Transverse colon (tissue), 4 donors: Measurements from ENCODE around the gene ATP1A2.

Source experiments
- CTCF ChIP-seq, 5 experiments: fragments of 200-600 bp in 3 of 5; fragments of 450-650 bp in 2 of 5; sonication (generic) in 3 of 5; IDR thresholded peaks; 1 replicate in 2 of 5; 2 replicates in 3 of 5; pipeline ENCODE4 v1.5.1; 2016 to 2017; ENCODE audit warnings: antibody characterized with exemption in 5 of 5, inconsistent platforms in 3 of 5, mild to moderate bottlenecking in 2 of 5, moderate library complexity in 1 of 5
- EP300 ChIP-seq: sonication (generic); formaldehyde crosslinking; IDR thresholded peaks from one replicate; pipeline ENCODE4 v1.6.1; 2017; ENCODE audit warnings: antibody characterized with exemption, low read depth
- POLR2A ChIP-seq: fragments of 450-650 bp; IDR thresholded peaks from one replicate; pipeline ENCODE4 v1.6.1; 2016; ENCODE audit warnings: antibody characterized with exemption, mild to moderate bottlenecking, moderate library complexity
- POLR2AphosphoS5 ChIP-seq, 3 donors: sonication (generic); formaldehyde crosslinking; IDR thresholded peaks; one replicate each; pipeline ENCODE4 v1.6.1; 2016; ENCODE audit warnings: antibody characterized with exemption in 3 of 3

GRCh38 chr1:160112357-160112756, 3.2 kb upstream of the ATP1A2 start:
- TF ChIP-seq CTCF (IDR thresholded peaks at IDR 0.05) (no peak), POLR2A (no peak), POLR2AphosphoS5 (IDR thresholded peaks at IDR 0.05) (no peak), EP300 (no peak)
